Stimulated activated CD4-positive, alpha-beta T cell treated with anti-CD3 and anti-CD28 coated beads, Interleukin-4, amount 100 ng/mL, for 1 hour (primary cell): Measurements from ENCODE around the gene DTNBP1.

Experiments
- DNase-seq: peaks from one replicate; pipeline ENCODE4 v3.0.0-alpha.2; 2020

Gene DTNBP1, protein sequence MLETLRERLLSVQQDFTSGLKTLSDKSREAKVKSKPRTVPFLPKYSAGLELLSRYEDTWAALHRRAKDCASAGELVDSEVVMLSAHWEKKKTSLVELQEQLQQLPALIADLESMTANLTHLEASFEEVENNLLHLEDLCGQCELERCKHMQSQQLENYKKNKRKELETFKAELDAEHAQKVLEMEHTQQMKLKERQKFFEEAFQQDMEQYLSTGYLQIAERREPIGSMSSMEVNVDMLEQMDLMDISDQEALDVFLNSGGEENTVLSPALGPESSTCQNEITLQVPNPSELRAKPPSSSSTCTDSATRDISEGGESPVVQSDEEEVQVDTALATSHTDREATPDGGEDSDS

DNA sequence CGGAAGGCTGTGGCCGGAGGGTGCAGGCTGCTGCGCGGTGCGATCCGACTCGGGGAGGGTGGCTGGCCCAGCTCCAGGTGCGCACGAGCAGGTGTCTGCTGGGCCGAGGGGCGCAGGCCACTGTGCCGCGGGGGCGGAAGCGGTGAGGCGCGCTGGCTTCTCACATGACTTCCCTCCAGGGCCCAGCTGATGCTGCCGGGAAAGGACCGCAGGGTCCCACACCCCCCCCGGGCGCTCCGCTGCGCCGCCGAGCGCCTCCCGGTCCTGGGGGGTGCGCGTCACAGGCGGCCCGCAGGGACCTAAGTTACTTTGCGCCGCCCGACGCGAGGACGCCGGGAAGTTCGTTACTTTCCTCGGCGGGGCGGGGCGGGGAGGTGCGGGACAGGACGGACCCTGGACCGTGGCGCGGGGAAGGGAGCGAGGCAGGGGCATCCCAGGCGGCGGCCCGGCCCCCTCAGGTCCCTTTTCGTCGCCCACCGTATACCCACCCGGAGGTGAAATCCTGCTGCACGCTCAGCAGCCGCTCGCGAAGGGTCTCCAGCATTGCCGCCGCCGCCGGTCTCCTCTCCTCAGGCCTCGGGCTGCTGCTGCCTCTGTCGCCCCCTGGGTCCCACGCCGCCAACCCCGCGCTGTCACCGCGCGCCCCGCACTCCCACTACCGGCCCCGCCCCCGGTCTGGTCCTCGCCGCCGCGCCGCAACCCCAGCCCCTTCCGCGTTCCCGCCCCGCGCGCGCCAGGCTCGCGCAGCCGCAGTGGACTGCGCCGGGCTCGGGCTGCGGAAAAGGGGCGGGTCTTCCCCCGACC lies at the start of gene DTNBP1:
Gene DTNBP1 (minus strand): TSS at position 703 of the 804 bp plus-strand sequence. CDS start 159 bp downstream, at position 544.
- peak; percentile 86 for DNase-seq

DNA sequence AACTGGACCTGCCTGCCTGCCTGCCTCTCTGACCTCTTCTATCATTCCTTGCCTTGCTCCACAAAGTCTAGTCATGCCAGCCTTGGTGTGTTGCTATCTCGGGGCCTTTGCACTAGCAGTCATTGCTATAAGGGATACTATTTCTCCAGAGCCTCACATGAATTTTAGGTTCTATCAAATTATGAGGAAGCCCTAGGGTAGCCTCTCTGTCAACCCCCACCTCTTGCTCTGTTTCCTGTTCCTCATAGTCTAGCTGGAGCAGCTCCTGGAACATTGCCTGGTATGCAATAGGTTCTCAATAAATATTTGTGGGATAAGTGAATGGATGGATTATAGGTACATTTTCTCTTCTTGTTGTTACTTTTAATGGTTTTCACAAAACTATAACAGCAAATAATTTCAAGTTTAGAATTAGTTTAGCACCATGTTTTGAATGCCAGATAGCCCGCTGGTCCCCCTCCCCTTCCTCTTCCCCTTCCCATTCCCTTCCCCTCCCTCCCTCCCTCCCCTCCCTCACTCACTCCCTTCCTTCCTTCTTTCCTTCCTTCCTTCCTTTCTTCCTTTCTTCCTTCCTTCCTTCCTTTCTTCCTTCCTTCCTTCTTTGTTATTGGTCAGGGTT lies 46.9 kb upstream of the DTNBP1 start:
- DNase-seq, result no peak

DNA sequence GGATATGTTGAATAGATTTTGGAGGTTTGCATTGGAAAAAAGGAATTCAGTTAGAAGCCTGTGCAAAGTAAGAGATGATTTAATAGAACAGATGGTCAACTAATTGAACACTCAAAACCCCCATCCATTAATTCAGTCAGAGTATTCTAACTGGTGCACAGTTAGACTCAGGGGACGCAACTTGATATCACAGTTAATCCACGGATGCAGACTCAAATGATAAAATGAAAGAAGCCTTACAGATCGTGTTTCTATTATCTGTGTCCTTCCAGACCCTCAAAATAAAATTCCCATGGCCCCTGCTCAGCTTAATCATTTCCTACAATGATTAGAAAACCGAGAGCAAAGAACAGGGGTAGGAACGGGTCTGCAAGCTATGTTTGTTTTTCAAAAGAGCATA lies 45.4 kb upstream of the DTNBP1 start:
- no peak for DNase-seq

DNA sequence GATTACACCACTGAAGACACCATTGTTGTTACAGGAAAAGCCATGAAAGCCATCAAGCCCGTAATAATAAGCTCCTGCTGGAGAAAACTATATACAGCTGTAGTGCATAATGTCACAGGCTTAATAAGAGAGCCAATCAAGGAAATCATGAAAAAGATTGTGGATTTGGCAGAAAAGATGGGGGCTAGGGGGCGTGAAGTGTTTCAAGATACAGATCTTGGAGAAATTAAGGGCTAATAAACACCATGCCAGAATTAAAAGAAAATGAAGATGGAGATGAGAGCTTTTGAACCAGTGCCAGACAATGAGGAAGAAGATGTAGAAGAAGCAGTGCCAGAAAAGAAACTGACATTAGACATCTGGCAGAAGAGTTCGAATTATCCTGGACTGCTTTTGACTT lies 43.2 kb upstream of the DTNBP1 start:
- no peak for DNase-seq

DNA sequence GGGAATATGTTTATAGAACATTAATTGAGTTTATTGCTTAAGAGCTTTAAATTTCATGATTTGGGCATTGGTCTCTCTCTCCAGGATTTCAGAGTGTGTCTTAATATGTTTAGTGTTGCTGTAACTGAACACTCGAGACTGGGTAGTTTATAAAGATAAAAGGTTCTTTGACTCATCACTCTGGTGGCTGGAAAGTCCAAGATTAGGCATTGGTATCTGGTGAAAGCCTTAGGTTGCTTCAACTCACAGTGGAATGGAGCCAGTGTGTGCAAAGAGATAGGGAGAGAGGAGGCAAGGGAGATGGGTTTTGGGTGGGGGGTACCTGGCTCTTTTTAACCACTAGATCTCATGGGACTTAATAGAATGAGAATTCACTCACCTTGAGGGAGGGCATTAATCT lies 35.6 kb upstream of the DTNBP1 start:
- no peak for DNase-seq

DNA sequence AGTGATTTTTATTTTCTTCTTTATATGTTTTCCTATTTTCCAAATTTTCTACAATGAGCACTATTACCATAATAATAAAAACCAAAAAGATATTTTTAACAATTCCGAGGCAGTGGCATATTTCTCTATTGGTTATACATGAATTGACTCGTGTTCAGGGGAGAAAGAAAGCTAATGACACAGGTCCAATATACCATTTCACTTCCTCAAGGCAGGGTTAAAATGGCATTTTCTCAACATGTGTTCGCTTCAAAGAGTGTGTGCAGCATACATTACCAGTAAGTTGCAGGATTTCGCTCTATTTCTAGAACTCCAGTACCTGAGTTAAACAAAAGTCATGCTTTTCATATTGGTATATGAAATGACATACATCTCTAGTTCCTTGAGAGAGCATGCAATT lies 35.1 kb upstream of the DTNBP1 start:
- DNase-seq, result no peak

DNA sequence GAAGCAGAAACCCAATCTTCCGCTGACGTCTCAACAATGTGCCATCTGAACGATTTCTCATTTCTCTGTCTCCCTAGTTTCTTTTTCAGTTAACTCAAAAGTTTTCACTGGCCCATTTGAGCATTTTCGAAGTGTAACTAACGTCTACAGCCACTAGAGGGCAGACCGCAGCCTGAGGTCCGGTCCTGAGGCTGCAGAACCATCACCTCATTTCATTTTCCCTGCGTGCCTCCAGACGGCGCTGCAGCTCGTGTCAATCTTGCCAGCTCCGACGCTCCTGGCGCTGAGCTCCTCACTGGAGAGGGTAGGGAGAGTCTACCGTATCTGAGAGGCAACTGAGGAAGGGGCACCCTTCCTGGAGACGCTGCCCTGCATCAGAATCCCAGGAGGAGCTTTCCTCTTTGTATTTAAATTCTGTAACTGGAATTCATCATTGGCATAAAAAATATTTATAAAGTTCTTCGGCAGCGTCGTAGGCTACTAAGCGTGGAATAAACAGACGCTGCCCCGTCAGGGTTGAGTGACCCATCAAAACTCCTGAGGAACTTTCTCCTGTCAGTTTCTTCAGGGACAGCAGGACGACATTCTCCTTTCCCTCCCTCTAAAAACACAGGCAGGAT lies 28.5 kb upstream of the DTNBP1 start:
- DNase-seq, result peak; percentile 77

DNA sequence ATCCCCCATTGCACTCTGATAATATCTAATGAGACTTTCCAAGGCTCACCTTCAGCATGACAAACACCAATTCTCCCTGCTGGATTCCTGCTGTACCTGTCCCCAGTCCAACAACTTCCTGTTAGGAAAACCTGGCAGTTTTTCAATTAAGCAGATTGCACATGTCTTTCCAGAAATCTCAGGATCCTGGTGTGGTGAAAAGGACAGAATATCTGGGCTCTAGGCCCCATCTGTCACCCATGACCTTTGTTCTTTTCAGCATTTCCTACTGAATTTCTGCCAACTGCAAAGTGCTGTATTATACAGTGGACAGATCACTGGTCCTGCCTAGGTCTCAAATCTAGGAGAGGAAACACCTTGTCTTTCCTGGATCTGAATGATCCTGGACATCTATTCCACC lies 27.7 kb upstream of the DTNBP1 start:
- no peak for DNase-seq

DNA sequence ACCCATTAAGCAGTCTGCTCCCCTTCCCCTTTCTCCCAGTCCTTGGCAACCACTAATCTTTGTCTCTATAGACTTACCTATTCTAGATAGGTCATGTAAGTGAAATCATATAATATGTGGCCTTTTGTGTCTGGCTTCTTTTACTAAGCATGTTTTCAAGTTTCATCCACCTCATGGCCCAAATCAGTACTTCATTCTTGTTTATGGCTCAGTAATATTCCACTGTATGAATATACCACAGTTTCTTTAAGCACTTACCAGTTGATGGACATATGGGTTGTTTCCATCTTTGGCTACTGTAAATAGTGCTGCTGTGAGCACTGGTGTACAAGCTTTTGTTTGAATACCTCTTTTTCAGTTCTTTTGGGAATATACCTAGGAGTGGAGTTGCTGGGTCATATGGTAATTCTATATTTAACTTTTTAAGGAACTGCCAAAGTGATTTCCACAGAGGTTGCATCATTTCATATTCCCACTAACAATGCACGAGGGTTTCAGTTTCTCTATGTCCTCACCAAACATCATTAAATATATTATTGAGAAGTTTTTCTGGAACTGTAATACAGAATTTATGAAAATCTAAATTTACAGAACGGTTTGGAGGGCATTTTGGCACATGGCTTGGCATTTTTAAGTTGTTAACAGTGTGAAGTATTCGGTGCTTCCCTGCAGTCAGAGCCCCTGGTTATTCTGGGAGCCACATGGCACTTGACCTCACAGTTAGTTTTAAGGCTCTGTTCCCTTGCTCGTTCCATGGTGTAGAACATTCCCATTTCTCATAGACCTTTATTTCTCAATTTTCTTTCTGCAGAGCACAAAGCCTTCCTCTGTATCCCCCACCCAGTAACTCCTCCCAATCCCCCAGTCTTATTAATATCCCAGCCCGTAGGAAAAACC lies 27.0 kb upstream of the DTNBP1 start:
- DNase-seq, result no peak

DNA sequence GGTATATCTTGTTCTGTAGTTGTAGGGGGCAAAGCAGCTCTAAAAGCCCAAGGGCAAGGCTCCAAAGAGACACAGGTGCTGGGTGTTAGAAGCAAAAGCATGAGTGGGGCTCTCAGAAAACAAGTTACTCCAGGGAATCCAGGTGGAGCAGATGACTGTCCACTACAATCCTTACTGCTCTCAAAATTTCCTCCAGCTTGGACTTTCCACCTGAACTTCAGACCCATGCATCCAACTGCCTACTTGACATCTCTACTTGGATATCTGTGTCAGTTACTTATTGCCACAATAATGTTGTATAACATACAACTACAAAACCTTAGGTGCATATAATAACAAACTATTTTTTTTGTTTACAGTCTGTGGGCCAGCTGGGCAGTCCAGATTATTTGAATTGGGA lies 22.8 kb upstream of the DTNBP1 start:
- no peak for DNase-seq

DNA sequence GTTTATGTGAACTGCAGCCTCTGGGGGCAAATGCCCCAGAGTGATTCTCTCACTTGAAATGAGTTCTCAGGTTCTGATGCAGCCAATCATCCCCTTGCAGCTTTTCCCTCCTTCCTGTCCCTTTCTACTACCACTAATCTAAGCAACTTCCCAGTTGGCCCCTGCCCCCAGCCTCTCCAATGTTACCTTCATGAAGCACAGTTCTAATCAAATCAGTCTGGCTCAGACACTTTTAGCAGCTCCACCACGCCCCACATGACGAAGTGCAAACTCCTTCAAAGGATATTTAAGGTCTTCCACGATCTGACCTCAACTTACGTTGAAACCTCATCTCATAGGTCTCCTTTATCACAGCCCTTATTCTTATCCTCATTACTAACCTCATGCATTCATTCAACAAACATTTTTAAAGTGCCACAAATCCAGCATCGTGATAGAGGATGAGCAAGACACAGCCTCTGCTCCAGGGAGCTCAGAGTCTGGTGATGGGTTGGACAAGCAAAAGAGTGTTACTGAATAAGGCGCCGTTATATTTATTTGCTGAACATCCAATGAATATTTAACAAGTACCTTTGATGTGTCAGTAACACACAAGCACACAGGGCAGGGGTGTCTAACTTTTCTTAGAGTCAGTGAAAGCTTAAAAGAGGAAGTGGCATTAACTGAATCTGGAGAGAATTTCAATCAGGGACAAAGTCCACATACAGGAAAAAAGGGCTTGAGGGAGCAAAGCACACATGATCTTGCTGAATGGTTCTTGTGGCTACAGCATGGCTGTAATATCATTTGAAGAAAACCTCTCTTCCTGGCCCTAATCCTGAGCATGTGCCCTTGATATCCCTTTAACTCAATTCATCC lies 20.4 kb upstream of the DTNBP1 start:
- DNase-seq, result no peak

DNA sequence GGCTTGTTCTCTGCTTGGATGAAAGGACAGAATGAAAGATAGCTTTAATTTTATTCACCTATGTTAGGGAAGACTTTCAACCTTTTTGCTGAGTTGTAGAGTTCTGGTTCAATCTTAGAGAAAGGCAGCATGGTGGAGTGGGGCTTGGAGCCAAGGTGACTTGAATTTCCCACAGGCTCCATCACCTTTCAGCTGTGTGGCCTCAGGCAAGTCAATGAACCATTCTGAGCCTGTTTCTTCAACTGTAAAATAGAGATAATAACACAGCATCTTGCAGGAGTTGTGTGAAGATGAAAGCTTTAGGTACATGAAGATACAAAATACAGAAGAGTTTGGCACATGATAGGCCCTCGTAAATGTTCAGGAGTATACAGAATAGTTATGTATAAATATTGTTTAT lies 19.1 kb upstream of the DTNBP1 start:
- no peak for DNase-seq

DNA sequence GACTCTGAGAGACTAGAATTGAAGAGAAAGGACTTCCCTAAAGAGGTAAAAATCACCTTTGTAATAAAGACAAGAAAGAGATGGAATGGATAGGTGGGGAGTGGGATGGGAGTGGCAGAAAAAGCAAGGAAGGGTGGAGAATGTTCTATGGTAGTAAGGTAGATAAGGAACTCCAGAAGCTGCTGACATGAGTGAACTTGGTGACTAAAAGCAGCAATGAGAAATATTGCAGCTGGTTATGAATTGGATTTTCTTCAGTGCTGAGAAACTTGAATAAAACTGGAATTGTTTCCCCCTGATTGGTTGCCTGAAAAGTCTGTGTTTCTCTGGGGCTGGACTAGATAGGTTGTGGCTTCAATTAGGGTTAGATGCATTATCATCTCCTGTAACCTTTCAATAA lies 15.7 kb upstream of the DTNBP1 start:
- no peak for DNase-seq

DNA sequence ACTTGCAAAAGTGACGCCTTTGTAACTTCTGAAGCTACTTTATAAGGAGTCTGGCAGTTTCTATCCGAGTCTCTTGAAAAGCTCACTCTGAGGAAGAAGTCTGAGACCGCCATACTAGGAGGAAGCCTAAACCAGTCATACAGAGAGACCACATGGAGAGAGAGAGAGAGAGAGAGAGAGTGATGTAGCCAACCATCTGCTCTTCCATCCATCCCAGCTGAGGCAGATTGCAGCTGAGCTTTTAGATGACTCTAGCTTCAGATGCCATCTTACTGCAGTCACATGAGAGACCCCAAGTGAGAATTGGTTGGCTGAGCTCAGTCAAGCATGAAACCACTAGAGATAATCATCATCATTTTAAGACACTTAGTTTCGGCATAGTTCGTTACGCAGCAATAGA lies 15.0 kb upstream of the DTNBP1 start:
- DNase-seq, result no peak

DNA sequence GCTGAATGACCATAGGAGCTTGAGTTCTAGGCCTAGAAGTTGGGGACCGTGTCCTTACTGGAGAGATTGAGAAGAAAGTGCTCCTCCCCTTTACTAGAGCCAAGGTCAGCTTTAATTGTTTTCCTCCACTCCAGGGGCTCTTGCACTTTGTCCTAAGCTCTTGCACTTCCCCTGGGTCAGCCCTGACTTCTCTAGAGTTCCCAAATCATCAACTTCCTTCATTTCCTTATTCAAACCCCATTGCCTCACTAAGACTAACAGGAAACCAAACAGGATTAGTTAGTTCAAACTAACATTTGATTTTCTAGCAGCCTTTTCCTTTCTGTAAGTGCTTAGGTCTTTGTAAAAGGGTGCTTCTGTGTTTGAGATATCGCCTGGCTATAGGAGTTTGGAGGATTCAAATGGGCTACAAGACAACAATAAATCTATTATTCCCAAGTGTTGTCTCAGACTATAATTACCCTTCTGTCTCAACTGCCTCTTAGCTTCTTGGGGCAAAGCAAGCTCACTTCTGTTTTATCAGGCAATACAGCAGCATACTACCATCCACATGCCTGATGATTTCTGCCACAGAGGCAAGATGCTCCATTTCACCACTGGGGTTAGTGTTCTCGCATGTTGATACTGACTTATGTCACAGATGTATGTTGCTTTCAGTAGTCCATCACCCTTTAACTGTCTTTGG lies 12.8 kb upstream of the DTNBP1 start:
- DNase-seq, result no peak

DNA sequence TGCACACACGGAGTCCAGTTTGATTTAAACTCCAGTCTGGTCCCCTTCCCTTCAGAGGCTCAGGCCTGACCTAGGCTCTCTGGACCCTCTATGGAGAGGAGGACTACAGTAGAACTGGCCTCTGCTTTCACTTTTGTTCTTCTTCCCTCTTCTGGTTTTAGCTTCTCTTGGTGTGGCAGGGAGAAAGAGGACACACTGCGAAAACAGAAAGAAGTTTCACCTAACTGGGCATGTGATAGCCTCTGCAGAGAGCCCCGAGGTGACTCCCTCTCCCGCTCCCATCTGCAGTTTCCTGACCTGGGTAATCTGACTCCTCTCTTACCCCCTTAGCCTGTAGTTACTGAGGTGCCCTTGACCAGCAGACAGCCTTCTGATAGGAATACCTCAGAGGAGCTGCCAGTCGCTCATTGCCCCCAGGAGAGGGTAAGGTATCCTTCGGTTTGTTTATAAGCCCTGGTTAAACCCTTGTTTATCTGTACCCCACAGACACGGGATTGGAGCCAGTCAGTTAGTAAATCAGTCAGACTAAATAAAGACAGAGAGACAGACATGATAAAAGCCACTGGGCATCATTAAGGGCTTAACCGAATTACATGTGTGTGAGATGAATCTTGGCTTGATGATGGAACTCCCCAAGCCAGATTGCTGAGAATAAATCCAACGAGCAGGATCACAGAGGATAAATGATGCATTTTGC lies 12.0 kb upstream of the DTNBP1 start:
- no peak for DNase-seq

DNA sequence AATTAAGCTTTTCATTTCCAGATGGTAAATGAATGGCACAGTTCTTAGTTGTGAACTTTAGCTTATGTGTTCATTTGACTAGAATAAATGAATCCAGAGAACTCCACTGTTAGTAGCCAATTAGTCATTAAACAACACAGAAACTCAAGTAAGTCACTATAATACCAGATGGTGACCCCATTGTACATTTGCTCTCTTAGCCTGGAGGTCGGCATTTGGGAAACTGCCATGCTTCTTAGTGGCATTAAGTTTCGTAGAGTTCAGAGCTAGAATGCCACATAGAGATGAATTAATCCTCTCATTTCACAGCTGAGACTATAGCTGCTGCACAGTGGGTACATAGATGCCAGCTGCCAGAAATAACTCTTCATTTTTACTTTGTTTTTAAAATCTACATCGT lies 10.8 kb upstream of the DTNBP1 start:
- no peak for DNase-seq

DNA sequence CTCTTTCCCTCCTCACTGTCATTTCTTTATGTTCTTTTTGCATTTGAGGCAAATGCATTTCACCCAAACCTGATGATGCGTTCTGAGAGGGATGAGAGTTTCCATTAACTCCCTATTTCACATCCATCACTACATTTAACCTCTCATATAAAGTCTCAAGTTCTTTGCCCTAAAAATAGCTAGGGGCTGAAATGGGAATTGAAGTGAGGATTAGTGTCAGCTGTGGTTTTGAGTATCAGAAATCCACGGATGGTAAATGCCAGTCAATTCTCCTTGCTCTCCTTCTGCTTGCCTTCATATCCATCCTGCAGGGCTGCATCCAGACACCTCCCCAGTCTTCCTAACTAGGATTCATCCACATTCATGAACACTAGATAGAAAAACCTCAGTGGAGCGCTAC lies 10.0 kb upstream of the DTNBP1 start:
- DNase-seq, result no peak

DNA sequence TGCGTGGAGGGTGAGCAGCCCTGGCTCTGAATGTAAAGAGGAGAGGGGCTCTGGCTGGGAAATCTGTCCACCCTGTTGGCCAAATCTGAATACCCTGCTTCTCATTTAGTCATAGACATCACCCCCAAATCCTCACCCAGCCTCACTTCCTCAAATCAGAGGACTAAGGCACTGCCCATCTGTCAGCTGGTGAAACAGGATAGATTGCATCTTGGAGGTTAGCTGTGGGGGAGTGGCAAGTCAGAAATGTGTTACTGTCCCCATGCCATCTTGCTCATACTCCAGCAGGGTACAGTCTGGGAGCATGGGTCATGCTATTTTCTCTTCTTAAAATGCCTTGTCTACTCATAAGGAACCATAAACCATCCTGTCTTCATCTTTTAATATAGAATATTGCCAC lies 9.5 kb upstream of the DTNBP1 start:
- DNase-seq, result no peak

DNA sequence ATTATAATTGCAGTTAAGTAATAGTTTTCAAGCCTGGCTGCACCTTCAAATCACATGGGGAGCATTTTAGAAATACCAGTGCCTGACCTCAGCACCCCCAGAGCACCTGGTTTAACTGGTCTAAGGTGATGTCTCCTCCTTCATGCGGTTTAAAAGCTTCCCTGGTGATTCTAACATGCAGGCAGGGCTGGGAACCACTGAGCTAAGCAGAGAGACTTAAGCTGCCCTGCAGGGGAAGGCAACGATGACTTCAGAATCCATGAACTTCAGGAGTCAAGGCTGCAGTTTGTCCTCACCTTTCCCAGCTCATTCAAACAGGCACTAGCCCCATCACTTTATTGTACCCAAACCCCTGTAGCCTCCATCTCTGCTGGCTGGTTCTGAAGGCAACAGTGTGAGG lies 6.1 kb upstream of the DTNBP1 start:
- no peak for DNase-seq
